Gastrocnemius medialis (tissue), 4 donors: ENCODE data around the gene HSBP1L1. TPM values are rescaled to one million over a fixed set of nuclear protein-coding genes. Genes with fewer than 3 reads are reported as not detected.

Experiments
- ATAC-seq, 2 donors: fragments of 150-250 bp; one replicate each; pipeline ENCODE4 v1.9.1; 2016
- DNase-seq, 2 donors: peaks; one replicate each; pipeline ENCODE4 v3.0.0-alpha.2; 2019
- H3K27ac ChIP-seq, 4 donors: fragments of 200-600 bp; sonication (generic); 1 replicate in 1 of 4; 2 replicates in 3 of 4; pipeline ENCODE4 v1.5.1; 2016 to 2018; ENCODE audit warnings: mild to moderate bottlenecking in 2 of 4, moderate library complexity in 1 of 4
- H3K27me3 ChIP-seq, 3 donors: fragments of 200-600 bp; sonication (generic) in 2 of 3; 1 replicate in 1 of 3; 2 replicates in 2 of 3; pipeline versions ENCODE4 v1.5.1 to v1.6.0; 2016 to 2019; ENCODE audit warnings: mild to moderate bottlenecking in 1 of 3, moderate library complexity in 1 of 3
- H3K36me3 ChIP-seq, 2 donors: fragments of 200-600 bp; sonication (generic) in 1 of 2; one replicate each; pipeline ENCODE4 v1.5.1; 2017 to 2018
- H3K4me1 ChIP-seq, 2 donors: fragments of 200-600 bp; sonication (generic) in 1 of 2; one replicate each; pipeline ENCODE4 v1.5.1; 2016 to 2017; ENCODE audit warnings: mild to moderate bottlenecking in 2 of 2
- H3K4me3 ChIP-seq, 4 donors: fragments of 200-600 bp; sonication (generic) in 3 of 4; 1 replicate in 1 of 4; 2 replicates in 3 of 4; pipeline ENCODE4 v1.5.1; 2016 to 2019; ENCODE audit warnings: mild to moderate bottlenecking in 2 of 4
- H3K9me3 ChIP-seq, 3 donors: fragments of 200-600 bp; sonication (generic) in 2 of 3; 1 replicate in 1 of 3; 2 replicates in 2 of 3; pipeline ENCODE4 v1.5.1; 2016 to 2019
- POLR2A ChIP-seq, 2 donors: fragments of 450-650 bp; IDR thresholded peaks; one replicate each; pipeline ENCODE4 v1.6.1; 2017; ENCODE audit warnings: antibody characterized with exemption in 2 of 2, mild to moderate bottlenecking in 2 of 2, moderate library complexity in 2 of 2
- in situ Hi-C, 4 donors: fragments of 200-750 bp; cut with MboI; loops; one replicate each; pipeline versions ENCODE4 v1.15.0 to v1.8.0; 2017; ENCODE audit warnings: low sequenced_read_pairs in 4 of 4
- intact Hi-C: fragments of 100-400 bp; cut with DNase I; formaldehyde crosslinking; loops from one replicate; pipeline ENCODE4 v1.15.1; 2023; ENCODE audit warnings: low total_unique reads
- total RNA-seq, 4 donors: library from RNA; depleted of rRNA; stranded (reverse); fragments of >200 nt; gene quantifications; one replicate each; pipeline versions ENCODE4 v1.1.0 to v1.2.3, GENCODE V29; 2016
- TF ChIP-seq, protein P1 (sequence below), 5 experiments: fragments of 450-650 bp in 3 of 5; fragments of 200-600 bp in 2 of 5; sonication (generic) in 2 of 5; IDR thresholded peaks in 4 of 5; conservative IDR thresholded peaks in 1 of 5; 1 replicate in 4 of 5; 2 replicates in 1 of 5; pipeline ENCODE4 v1.5.1; 2016 to 2019; ENCODE audit warnings: antibody characterized with exemption in 5 of 5, mild to moderate bottlenecking in 3 of 5, moderate library complexity in 3 of 5

Gene HSBP1L1
- total RNA-seq, 4 donors from 2014 or later, result 0.94 to 13.4 (median 6.9) TPM

GRCh38 chr18:79917169-79917852, 47.1 kb upstream of the HSBP1L1 start:
- Histone ChIP-seq H3K4me1 (peaks cover 7 to 11% of the 10 kb centered on the region in 2 donors), H3K27ac (no peak overlapping the region), H3K27me3 (no peaks in the 10 kb centered on the region), H3K9me3 (no peaks in the 10 kb centered on the region), H3K36me3 (peaks cover 0 to 23% of the 10 kb centered on the region in 2 donors), H3K4me3 (no peak overlapping the region)
- peak in 1 of 2 donors; percentile 8 for DNase-seq
- TF ChIP-seq, protein P1, sequence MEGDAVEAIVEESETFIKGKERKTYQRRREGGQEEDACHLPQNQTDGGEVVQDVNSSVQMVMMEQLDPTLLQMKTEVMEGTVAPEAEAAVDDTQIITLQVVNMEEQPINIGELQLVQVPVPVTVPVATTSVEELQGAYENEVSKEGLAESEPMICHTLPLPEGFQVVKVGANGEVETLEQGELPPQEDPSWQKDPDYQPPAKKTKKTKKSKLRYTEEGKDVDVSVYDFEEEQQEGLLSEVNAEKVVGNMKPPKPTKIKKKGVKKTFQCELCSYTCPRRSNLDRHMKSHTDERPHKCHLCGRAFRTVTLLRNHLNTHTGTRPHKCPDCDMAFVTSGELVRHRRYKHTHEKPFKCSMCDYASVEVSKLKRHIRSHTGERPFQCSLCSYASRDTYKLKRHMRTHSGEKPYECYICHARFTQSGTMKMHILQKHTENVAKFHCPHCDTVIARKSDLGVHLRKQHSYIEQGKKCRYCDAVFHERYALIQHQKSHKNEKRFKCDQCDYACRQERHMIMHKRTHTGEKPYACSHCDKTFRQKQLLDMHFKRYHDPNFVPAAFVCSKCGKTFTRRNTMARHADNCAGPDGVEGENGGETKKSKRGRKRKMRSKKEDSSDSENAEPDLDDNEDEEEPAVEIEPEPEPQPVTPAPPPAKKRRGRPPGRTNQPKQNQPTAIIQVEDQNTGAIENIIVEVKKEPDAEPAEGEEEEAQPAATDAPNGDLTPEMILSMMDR (IDR thresholded peaks at IDR 0.05 in 4 of 5, conservative IDR thresholded peaks at IDR 0.05 in 1 of 5), result no peak
- TF ChIP-seq POLR2A (IDR thresholded peaks at IDR 0.05), result no peak
- in situ Hi-C loops (no loop called here), intact Hi-C loops (no loop called here)
- no peak for ATAC-seq

DNA sequence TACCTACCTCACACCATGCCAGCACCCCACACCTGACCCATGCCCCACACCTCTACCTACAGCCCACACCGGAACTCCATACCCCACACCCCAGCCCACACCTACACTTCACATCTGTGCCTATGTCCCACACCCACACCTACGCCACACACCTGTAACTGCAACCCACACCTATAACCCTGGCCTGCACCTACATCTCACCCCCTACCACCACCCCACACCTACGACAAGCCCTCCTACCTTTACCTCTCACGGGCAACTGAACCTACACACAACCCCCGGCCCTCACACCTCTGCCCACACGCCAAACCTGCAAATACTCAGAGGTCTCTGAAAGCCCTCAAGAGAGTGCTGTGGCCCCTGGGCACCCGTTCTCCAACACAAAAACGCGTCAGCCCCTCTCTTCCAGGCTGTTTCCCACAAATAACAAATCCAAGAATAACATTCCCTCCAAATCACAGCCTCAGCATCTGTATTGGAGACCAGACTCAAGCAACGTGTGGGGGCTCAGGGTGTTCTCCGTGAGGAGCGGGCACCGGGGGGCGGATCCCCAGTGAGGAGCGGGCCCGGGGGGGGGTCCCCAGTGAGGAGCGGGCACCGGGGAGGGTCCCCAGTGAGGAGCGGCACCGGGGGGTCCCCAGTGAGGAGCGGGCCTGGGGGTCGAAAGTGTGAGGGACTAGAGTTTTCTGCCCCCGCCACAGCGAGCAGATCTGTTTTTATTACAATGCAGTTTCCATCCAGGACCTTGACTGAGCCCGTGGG, 46.4 kb upstream of the HSBP1L1 start:
- intact Hi-C loops, result no loop called here
- H3K36me3 ChIP-seq, result peaks cover 0 to 23% of the 10 kb centered on the region in 2 donors
- in situ Hi-C loops, result no loop called here
- TF ChIP-seq POLR2A (IDR thresholded peaks at IDR 0.05), result no peak
- TF ChIP-seq, protein P1 (IDR thresholded peaks at IDR 0.05 in 4 of 5, conservative IDR thresholded peaks at IDR 0.05 in 1 of 5), result no peak
- H3K27me3 ChIP-seq, result no peaks in the 10 kb centered on the region
- no peak overlapping the region for H3K4me3 ChIP-seq
- H3K4me1 ChIP-seq, result peaks cover under 1 to 4% of the 10 kb centered on the region in 2 donors
- no peak overlapping the region for H3K27ac ChIP-seq
- peak in 1 of 2 donors; percentile 6 for DNase-seq
- no peak for ATAC-seq
- no peaks in the 10 kb centered on the region for H3K9me3 ChIP-seq

DNA sequence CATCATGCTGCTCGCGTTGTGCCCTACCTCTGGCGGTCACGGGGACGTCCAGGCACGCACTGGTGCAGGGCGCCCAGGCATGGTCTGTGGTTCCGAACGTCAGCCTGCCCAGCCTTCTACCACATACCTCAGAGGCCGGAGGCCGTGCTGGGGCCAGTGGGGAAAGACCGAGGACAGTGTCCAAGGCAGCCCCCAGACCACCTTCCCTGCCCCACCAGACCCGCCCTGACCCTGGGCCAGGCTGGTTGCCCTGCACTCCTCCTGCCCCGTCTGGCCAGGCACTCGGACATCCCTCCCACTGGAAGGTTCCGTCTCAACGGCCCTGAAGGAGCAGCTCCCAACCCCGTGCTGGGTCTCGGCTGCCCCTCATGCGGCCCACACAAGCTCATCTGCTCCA, 45.8 kb upstream of the HSBP1L1 start:
- no peak overlapping the region for H3K27ac ChIP-seq
- TF ChIP-seq, protein P1 (IDR thresholded peaks at IDR 0.05 in 4 of 5, conservative IDR thresholded peaks at IDR 0.05 in 1 of 5), result no peak
- no peak for TF ChIP-seq POLR2A (IDR thresholded peaks at IDR 0.05)
- no peaks in the 10 kb centered on the region for H3K27me3 ChIP-seq
- no peaks in the 10 kb centered on the region for H3K4me1 ChIP-seq
- peaks cover 0 to 23% of the 10 kb centered on the region in 2 donors for H3K36me3 ChIP-seq
- H3K4me3 ChIP-seq, result no peak overlapping the region
- intact Hi-C loops (no loop called here), in situ Hi-C loops (no loop called here)
- H3K9me3 ChIP-seq, result no peaks in the 10 kb centered on the region
- no peak for DNase-seq
- ATAC-seq, result no peak

DNA sequence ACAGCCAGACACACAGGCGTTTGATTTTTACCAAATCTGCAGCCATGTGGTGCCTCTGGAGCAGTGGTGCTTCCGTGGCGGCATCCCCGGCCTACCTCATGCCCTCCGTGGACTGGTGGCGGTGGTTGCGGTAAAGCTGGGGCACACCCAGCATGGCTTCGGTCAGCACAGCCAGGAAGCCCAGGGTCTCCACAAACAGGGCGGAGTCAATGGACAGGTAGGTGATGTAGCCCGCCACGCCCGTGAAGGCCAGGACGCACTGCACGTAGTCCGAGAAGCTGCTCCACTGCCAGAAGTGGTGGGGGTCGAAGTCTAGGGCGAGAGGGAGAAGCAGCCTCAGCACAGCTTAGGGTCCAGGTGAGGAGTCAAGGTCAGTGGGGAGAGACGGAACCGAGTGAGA, 45.4 kb upstream of the HSBP1L1 start:
- peaks cover 0 to 2% of the 10 kb centered on the region in 2 donors for H3K4me1 ChIP-seq
- DNase-seq, result peak in 1 of 2 donors; percentile 9
- H3K27ac ChIP-seq, result no peak overlapping the region
- in situ Hi-C loops (no loop called here), intact Hi-C loops (no loop called here)
- H3K27me3 ChIP-seq, result no peaks in the 10 kb centered on the region
- H3K4me3 ChIP-seq, result no peak overlapping the region
- TF ChIP-seq, protein P1 (IDR thresholded peaks at IDR 0.05 in 4 of 5, conservative IDR thresholded peaks at IDR 0.05 in 1 of 5), result no peak
- TF ChIP-seq POLR2A (IDR thresholded peaks at IDR 0.05), result no peak
- H3K36me3 ChIP-seq, result peaks cover 0 to 23% of the 10 kb centered on the region in 2 donors
- no peaks in the 10 kb centered on the region for H3K9me3 ChIP-seq
- ATAC-seq, result no peak
